Upper lobe of left lung (tissue), 4 donors: ENCODE measurements around the gene NLRX1.

Source experiments
- POLR2A ChIP-seq, 4 donors: fragments of 450-650 bp; IDR thresholded peaks; one replicate each; pipeline ENCODE4 v1.5.1; 2016 to 2017; ENCODE audit warnings: antibody characterized with exemption in 4 of 4, mild to moderate bottlenecking in 2 of 4
- TF ChIP-seq, protein P1 (sequence below), 6 experiments: fragments of 450-650 bp in 4 of 6; fragments of 200-600 bp in 2 of 6; sonication (generic) in 2 of 6; IDR thresholded peaks; one replicate each; pipeline ENCODE4 v1.5.1; 2016 to 2019; ENCODE audit warnings: antibody characterized with exemption in 6 of 6

GRCh38 chr11:119190531-119190930, 22.0 kb downstream of the NLRX1 start:
- no peak for TF ChIP-seq POLR2A (IDR thresholded peaks at IDR 0.05)
- TF ChIP-seq, protein P1, sequence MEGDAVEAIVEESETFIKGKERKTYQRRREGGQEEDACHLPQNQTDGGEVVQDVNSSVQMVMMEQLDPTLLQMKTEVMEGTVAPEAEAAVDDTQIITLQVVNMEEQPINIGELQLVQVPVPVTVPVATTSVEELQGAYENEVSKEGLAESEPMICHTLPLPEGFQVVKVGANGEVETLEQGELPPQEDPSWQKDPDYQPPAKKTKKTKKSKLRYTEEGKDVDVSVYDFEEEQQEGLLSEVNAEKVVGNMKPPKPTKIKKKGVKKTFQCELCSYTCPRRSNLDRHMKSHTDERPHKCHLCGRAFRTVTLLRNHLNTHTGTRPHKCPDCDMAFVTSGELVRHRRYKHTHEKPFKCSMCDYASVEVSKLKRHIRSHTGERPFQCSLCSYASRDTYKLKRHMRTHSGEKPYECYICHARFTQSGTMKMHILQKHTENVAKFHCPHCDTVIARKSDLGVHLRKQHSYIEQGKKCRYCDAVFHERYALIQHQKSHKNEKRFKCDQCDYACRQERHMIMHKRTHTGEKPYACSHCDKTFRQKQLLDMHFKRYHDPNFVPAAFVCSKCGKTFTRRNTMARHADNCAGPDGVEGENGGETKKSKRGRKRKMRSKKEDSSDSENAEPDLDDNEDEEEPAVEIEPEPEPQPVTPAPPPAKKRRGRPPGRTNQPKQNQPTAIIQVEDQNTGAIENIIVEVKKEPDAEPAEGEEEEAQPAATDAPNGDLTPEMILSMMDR (IDR thresholded peaks at IDR 0.05), result no peak
